Calu3 (cell line): ENCODE results near the gene ABCG1. TPM values are rescaled to one million over a fixed set of nuclear protein-coding genes. Genes with fewer than 3 reads are reported as not detected.

Experiments used
- BruUV-seq: library from RNA; stranded (reverse); fragments of 400-500 nt; replicated peaks from 2 replicates; lab custom pipeline; 2021; lab: Mats Ljungman, UMichigan
- CTCF ChIA-PET: fragments of 300-600 bp; sonication (Branson Sonifier 250); formaldehyde crosslinking; loops from one replicate; lab custom pipeline; 2022; ENCODE audit warnings: antibody characterized with exemption; lab: Charles Lee
- DNase-seq: peaks from one replicate; pipeline ENCODE4 v3.0.0; 2022
- H3K27ac Mint-ChIP-seq: one replicate; pipeline ENCODE4 v1.8.0; 2022; ENCODE audit warnings: mixed read lengths; ENCODE audit not compliant: unreplicated experiment
- H3K27me3 Mint-ChIP-seq: one replicate; pipeline ENCODE4 v1.8.0; 2022; ENCODE audit warnings: mixed read lengths; ENCODE audit not compliant: unreplicated experiment
- H3K36me3 Mint-ChIP-seq: one replicate; pipeline ENCODE4 v1.8.0; 2022; ENCODE audit warnings: mild to moderate bottlenecking, moderate library complexity, mixed read lengths; ENCODE audit not compliant: insufficient read depth, unreplicated experiment
- H3K4me1 Mint-ChIP-seq: one replicate; pipeline ENCODE4 v1.8.0; 2022; ENCODE audit warnings: mild to moderate bottlenecking, low read depth, mixed read lengths; ENCODE audit not compliant: unreplicated experiment
- H3K4me3 Mint-ChIP-seq: one replicate; pipeline ENCODE4 v1.8.0; 2022; ENCODE audit warnings: mild to moderate bottlenecking, low read depth, moderate library complexity, mixed read lengths; ENCODE audit not compliant: unreplicated experiment
- H3K9me3 Mint-ChIP-seq: one replicate; pipeline ENCODE4 v1.8.0; 2022; ENCODE audit warnings: low read depth, mixed read lengths; ENCODE audit not compliant: unreplicated experiment
- intact Hi-C: fragments of 100-400 bp; cut with micrococcal nuclease; formaldehyde crosslinking; loops from one replicate; pipeline ENCODE4 v1.10.0; 2022; ENCODE audit not compliant: unreplicated experiment
- total RNA-seq: library from RNA; stranded (reverse); gene quantifications from 2 replicates; pipeline ENCODE4 v1.2.3, GENCODE V29; 2022
- TF ChIP-seq, protein P1 (sequence below): fragments of 200-600 bp; IDR thresholded peaks from one replicate; pipeline ENCODE4 v1.8.0; 2022; ENCODE audit warnings: antibody characterized with exemption; ENCODE audit not compliant: unreplicated experiment

The ABCG1 gene
- total RNA-seq, 1 experiment from 2014 or later: 0.19 TPM

DNA sequence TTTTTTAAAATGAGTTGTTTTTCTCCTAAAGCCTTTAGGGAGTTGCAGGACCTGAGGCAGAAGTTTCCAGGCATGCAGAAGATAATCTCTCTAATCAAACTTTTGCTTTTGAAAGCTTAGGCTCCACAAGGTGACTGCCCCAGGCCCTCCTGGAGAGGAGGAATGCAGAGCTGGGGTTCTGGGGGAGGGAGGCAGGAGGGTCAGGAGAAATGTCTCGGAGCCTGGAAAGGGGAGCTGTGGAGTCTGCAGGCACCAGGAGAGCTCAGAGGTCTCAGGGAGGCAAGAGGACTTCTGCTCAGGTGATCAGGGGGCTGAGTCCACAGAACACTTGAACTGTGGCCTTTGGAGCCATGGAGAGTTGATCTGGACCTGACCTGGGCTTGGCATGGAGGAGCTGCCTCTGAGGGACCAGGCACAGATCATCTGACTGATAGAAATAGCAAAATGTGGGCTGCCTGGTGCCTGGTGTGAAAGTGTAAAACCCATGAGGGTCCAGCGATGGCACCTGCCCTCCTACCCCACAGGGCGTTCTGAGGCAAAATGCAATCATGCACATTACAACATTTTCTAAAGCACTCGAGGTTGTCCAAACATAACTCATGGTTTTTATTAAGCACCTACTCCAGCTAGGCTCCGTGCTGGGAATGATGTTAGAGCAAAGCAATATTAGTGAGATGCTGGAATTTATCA, 10.0 kb upstream of the ABCG1 start:
- TF ChIP-seq, protein P1, sequence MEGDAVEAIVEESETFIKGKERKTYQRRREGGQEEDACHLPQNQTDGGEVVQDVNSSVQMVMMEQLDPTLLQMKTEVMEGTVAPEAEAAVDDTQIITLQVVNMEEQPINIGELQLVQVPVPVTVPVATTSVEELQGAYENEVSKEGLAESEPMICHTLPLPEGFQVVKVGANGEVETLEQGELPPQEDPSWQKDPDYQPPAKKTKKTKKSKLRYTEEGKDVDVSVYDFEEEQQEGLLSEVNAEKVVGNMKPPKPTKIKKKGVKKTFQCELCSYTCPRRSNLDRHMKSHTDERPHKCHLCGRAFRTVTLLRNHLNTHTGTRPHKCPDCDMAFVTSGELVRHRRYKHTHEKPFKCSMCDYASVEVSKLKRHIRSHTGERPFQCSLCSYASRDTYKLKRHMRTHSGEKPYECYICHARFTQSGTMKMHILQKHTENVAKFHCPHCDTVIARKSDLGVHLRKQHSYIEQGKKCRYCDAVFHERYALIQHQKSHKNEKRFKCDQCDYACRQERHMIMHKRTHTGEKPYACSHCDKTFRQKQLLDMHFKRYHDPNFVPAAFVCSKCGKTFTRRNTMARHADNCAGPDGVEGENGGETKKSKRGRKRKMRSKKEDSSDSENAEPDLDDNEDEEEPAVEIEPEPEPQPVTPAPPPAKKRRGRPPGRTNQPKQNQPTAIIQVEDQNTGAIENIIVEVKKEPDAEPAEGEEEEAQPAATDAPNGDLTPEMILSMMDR: no peak

DNA sequence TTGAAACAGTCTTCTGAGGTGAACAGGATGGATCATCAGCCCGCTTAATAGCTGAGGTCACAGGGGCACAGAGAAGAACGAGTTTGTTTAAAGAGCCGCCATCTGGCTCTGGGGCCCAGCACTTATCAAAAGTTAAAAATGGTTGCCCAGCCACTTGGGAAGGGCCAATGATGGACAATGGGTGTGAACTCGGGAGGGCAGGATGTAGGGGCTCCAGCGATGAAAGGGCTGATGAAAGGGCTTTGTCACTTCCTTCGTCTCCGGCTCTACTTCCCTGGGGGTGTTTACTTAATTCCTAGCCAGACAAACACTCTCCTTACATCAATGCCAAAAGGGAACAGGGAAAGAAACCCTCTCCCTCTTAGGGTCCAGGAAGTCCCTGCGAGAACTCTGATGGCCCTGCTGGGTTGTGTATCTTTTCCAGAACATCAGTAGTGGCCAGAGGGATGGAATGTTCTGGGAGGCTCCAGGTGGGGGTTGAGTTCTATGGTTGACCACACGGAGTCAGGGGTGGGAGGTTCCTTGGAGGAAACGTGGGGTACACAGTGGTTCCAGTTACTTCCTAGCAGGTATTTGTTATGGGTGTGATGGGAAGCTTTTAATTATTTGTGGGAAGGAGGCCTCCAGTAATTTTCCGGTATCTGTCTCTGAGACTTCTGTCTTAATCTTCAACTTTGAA, 9.0 kb upstream of the ABCG1 start:
- Mint-ChIP-seq H3K4me1 (no peaks in the 10 kb centered on the region), H3K27ac (no peak overlapping the region), H3K27me3 (peaks cover 37% of the 10 kb centered on the region), H3K9me3 (no peaks in the 10 kb centered on the region), H3K4me3 (no peak overlapping the region), H3K36me3 (no peaks in the 10 kb centered on the region)
- no peak for DNase-seq
- no TSS peak for BruUV-seq
- CTCF ChIA-PET: no interaction called here
- TF ChIP-seq, protein P1: no peak
- intact Hi-C loops: no loop called here

More for the DNA sequence above, 10.0 kb upstream of the ABCG1 start:
- CTCF ChIA-PET: interaction anchor here (0.5 kb wide), 1 partner anchor 1439 kb away, joined by 3 read pairs; no protein-coding TSS in a partner anchor
- Mint-ChIP-seq H3K36me3 (no peaks in the 10 kb centered on the region), H3K9me3 (no peaks in the 10 kb centered on the region), H3K4me3 (no peak overlapping the region), H3K27ac (no peak overlapping the region), H3K27me3 (peaks cover 27% of the 10 kb centered on the region), H3K4me1 (no peaks in the 10 kb centered on the region)
- DNase-seq: no peak
- BruUV-seq: no TSS peak
- intact Hi-C loops: no loop called here

DNA sequence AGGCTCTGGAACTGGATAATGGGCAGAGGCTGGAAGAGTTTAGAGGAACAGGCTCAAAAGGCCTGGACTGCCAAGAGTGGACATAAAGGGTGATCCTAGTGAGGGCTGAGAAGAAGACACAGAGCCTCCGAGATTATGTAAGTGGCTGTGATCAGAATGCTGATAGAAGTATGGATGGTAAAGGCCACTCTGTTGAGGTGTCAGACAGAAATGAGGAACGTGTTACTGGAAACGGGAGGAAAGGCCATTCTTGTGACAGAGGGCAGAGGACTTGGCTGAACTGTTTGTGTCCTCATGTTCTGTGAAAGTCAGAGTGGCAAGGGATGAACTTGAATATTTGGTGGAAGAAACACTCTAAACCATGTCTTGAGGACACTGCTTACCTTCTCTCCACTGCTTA, 6.7 kb upstream of the ABCG1 start:
- Mint-ChIP-seq H3K4me1 (no peaks in the 10 kb centered on the region), H3K9me3 (no peaks in the 10 kb centered on the region), H3K27me3 (peaks cover 48% of the 10 kb centered on the region), H3K27ac (no peak overlapping the region), H3K4me3 (no peak overlapping the region), H3K36me3 (no peaks in the 10 kb centered on the region)
- TF ChIP-seq, protein P1: no peak
- intact Hi-C loops: no loop called here
- DNase-seq: no peak
- BruUV-seq: no TSS peak
- CTCF ChIA-PET: interaction anchor here (0.7 kb wide), 2 partner anchors 40 to 47 kb away, joined by 3 read pairs; no protein-coding TSS in a partner anchor

DNA sequence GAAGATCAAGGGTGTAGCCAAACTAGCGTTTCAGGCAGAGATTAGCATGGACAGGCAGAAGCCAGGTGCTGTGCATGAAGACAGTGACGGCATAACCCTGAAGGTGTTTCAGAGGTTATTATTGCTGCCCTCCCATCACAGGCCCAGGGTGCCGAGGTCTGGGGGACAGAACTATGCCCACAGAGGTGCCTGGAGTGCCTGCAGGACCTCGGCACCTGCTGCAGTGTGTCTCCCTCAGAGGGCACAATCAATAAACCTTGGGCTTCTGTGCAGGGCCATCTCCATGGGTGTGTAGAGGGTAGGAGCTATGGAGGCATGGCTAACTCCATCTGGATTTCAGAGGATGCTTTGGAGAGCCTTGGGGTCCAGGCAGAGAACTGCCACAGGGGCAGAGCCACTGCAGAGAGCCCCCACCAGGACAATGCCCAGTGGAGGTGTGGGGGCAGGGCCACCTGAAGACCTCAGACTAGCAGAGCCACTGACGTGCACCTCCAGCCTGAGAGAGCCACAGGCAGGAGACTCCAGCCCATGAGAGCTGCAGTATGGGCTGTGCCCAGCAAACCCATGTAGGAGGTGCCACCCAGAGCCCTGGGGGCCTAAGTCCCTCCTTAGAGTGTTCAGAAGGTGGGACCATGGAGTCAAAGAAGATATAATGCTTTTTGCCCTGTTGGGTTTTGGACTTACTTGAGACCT, 5.7 kb upstream of the ABCG1 start:
- Mint-ChIP-seq H3K36me3 (no peaks in the 10 kb centered on the region), H3K9me3 (no peaks in the 10 kb centered on the region), H3K27ac (no peak overlapping the region), H3K4me1 (no peaks in the 10 kb centered on the region), H3K27me3 (peaks cover 48% of the 10 kb centered on the region), H3K4me3 (no peak overlapping the region)
- BruUV-seq: no TSS peak
- no peak for DNase-seq
- TF ChIP-seq, protein P1: no peak
- CTCF ChIA-PET: interaction anchor here (0.5 to 0.7 kb wide), 3 partner anchors 39 to 260 kb away, joined by 3 read pairs; no protein-coding TSS in a partner anchor
- intact Hi-C loops: no loop called here
